T47D (cell line): Measurements from ENCODE around the gene SYP.
"Not testable (repeated sequence)": the region's sequence is repeated elsewhere in the genome, so short reads cannot be mapped to it uniquely, and the experiment has no call there.

Experiments used
- DNase-seq, 2 experiments: peaks; one replicate each; pipeline versions ENCODE4 v3.0.0 to v3.0.0-alpha.2; 2011 to 2012; ENCODE audit warnings: low read depth in 1 of 2, low spot score in 1 of 2
- JUND ChIP-seq: IDR thresholded peaks from 2 replicates; pipeline ENCODE4 v1.6.1; 2012; ENCODE audit warnings: low read depth
- in situ Hi-C: cut with HindIII; loops from 2 replicates; pipeline ENCODE4 v1.10.0; 2016; ENCODE audit warnings: low sequenced_read_pairs, low pct_unique_long_range_greater_than_20kb

The SYP gene

DNA sequence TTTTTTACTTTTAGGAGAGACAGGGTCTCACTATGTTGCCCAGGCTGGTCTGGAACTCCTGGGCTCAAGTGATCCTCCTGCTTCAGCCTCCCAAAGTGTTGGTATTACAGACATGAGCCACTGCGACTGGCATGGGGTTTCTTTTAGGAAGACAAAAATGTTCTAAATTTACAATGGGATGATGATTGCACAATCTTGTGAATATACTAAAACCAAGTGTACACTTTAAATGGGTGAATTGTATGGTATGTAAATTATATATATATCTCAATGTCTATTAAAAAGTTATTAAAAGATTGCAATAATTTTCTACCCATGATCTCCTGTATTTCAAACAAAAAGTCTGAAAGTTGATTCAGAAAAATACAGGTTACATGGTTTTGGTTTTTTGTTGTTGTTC, 46.5 kb downstream of the SYP start:
- in situ Hi-C loops = no loop called here
- no peak for DNase-seq
- TF ChIP-seq JUND = no peak

GRCh38 chrX:49149291-49149690, 50.7 kb downstream of the SYP start:
- in situ Hi-C loops, DNase-seq: not testable (repeated sequence)

- in situ Hi-C loops, DNase-seq: not testable (repeated sequence)
Measured at GRCh38 chrX:49148390-49149100, 51.4 kb downstream of the SYP start.

DNA sequence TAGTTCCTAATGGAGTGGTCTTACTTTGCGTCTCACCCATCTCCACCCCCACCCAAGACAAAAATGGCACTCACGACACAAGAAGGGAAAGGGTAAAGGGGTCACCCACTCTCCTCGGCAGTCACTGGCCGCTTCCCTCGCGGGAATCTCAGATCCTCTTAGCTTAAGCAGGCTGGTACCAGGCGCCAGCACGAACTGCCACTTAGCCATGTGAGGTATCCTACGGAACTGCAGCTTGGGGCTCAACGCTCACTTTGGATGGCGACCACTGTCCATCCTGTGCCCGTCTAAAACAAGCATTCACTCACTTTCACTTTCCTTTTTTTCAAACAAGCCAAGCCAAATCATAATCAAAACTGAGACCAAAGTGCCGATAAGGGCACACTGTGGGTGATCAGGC, 52.1 kb downstream of the SYP start:
- no peak for DNase-seq
- in situ Hi-C loops = no loop called here
- TF ChIP-seq JUND = no peak

DNA sequence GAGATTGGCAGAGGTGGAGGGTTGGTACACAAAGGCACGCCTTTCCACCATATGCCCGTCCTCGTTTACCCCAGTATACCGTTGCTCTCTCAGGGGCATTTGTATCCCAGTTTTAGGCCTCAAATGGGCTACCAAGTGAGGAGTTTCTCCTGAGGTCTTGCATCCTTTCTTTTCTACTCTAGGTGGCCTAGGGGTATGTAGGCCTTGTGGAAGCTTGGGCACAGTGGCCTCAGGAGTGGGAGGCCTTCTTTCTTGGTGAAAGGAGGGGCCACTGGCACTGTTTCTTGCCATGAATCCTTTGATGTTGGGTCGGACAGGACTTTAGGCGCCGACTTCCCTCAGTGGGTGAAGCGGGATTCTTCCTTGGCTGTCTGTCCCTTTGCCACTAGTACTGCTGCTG, 52.7 kb downstream of the SYP start:
- in situ Hi-C loops = no loop called here
- TF ChIP-seq JUND = no peak
- DNase-seq = no peak

GRCh38 chrX:49143154-49143553, 56.8 kb downstream of the SYP start:
- in situ Hi-C loops, DNase-seq: not testable (repeated sequence)

DNA sequence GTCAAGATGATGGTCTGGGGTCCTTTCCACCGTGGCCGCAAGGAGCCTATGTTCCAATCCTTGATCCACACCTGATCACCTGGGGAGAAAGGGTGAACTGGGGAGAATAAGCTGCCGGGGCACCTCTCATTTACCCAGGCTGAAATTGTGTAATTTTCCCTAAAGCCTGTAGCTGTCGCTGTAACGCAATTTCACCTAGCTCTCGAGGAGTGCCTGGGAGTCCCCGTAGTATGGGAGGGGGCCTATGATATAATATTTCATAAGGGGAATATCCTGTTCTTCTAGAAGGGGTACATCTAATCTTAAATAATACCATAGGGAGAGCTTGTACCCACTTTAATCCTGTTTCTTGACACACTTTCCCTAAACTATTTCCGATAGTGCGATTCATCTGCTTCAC, 57.7 kb downstream of the SYP start:
- in situ Hi-C loops = not testable (repeated sequence)

GRCh38 chrX:49139713-49140112, 60.3 kb downstream of the SYP start:
- DNase-seq = no peak
- in situ Hi-C loops = no loop called here
- no peak for TF ChIP-seq JUND

More for the DNA sequence above, 57.7 kb downstream of the SYP start:
- not testable (repeated sequence) for DNase-seq
